Upper lobe of left lung (tissue), 6 donors: ENCODE data around the gene PSPN. TPM values are rescaled to one million over a fixed set of nuclear protein-coding genes. Genes with fewer than 3 reads are reported as not detected.
"Not testable (repeated sequence)": the region's sequence is repeated elsewhere in the genome, so short reads cannot be mapped to it uniquely, and the experiment has no call there.

Source experiments
- ATAC-seq, 2 donors: fragments of 200-7000 bp; cut with Tn5 transposase; one replicate each; pipeline ENCODE4 v1.9.1; 2022; ENCODE audit warnings: mild to moderate bottlenecking in 2 of 2, moderate library complexity in 2 of 2; ENCODE audit not compliant: low FRiP score in 2 of 2
- DNase-seq, 2 donors: peaks; one replicate each; pipeline ENCODE4 v3.0.0-alpha.2; 2019 to 2020
- H3K27ac ChIP-seq, 4 donors: fragments of 200-600 bp; sonication (generic); one replicate each; pipeline ENCODE4 v1.5.1; 2016 to 2019
- H3K27me3 ChIP-seq, 4 donors: fragments of 200-600 bp; sonication (generic); one replicate each; pipeline ENCODE4 v1.5.1; 2017 to 2019
- H3K36me3 ChIP-seq, 4 donors: fragments of 200-600 bp; sonication (generic); one replicate each; pipeline ENCODE4 v1.5.1; 2016 to 2019
- H3K4me1 ChIP-seq, 4 donors: fragments of 200-600 bp; sonication (generic); one replicate each; pipeline ENCODE4 v1.5.1; 2018 to 2019
- H3K4me3 ChIP-seq, 4 donors: fragments of 200-600 bp; sonication (generic); one replicate each; pipeline ENCODE4 v1.5.1; 2017 to 2019; ENCODE audit warnings: mild to moderate bottlenecking in 2 of 4, moderate library complexity in 1 of 4
- H3K9me3 ChIP-seq, 4 donors: fragments of 200-600 bp; sonication (generic); one replicate each; pipeline ENCODE4 v1.5.1; 2018 to 2019
- EP300 ChIP-seq, 4 donors: sonication (generic); formaldehyde crosslinking; IDR thresholded peaks; one replicate each; pipeline ENCODE4 v1.5.1; 2017; ENCODE audit warnings: antibody characterized with exemption in 4 of 4, control low read depth in 2 of 4
- POLR2A ChIP-seq, 4 donors: fragments of 450-650 bp; IDR thresholded peaks; one replicate each; pipeline ENCODE4 v1.5.1; 2016 to 2017; ENCODE audit warnings: antibody characterized with exemption in 4 of 4, mild to moderate bottlenecking in 2 of 4
- POLR2AphosphoS5 ChIP-seq, 2 donors: sonication (generic); formaldehyde crosslinking; IDR thresholded peaks; one replicate each; pipeline ENCODE4 v1.5.1; 2017; ENCODE audit warnings: antibody characterized with exemption in 2 of 2
- WGBS, 2 donors: methylation state at CpG; one replicate each; pipeline ENCODE4 v1.1.5; 2017 to 2018; 5-methylcytosine and 5-hydroxymethylcytosine counted together
- total RNA-seq, 6 donors: library from RNA; depleted of rRNA in 4 of 6; stranded (reverse); fragments of >200 nt in 4 of 6; gene quantifications; one replicate each; pipeline versions ENCODE4 v1.1.0 to v1.2.1, GENCODE V29; 2016 to 2021
- TF ChIP-seq, protein P1 (sequence below), 6 experiments: fragments of 450-650 bp in 4 of 6; fragments of 200-600 bp in 2 of 6; sonication (generic) in 2 of 6; IDR thresholded peaks; one replicate each; pipeline ENCODE4 v1.5.1; 2016 to 2019; ENCODE audit warnings: antibody characterized with exemption in 6 of 6
- donor health status: DM: no; HTN: no; CAD: no; lungs with moderate emphysema.
- donor health status: DM: no; HTN: yes; CAD: no; lungs with severe emphysema.

PSPN gene
- total RNA-seq, 6 donors from 2014 or later, result 1.00 to 2.6 (median 1.5) TPM

DNA sequence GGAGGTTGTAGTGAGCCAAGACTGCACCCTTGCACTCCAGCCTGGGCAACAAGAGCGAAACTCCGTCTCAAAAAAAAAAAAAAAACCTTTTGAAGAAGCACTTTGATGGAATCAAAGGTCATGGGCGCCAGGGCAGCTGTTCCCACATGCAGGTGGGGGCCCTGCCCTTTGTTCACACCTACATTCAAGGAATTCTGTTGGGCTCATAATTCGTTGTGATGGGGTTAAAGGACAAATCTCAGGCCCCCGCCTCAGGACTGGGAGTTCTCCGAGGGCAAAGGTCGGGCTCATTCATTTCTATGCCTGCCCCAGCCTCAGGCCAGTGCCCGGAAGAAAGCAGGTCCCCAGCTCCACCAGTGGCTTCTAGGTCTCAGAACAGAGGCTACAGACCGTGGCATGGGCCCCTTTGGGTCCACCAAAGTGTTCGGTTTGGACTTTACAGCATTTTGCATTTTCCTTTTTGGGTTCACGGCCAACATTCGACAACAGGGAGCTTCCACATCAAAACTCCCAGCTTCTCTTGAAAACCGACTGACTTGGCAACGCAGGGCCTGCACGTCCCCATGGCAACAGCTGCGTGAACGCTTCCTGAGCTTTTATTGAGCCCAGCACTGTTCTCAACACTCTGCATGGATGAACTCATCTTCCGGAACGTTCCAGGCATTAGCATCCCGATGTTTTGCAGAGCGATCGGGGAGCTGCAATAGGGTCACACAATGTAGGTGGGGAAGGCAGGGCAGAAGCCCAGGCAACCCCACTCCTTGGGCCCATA is 27.3 kb upstream of the PSPN start:
- no peaks in the 10 kb centered on the region for H3K4me1 ChIP-seq
- H3K27ac ChIP-seq, result no peak overlapping the region
- WGBS, 2 donors, result 71 to 75% methylated on average over 22 of the region's 22 CpGs
- H3K9me3 ChIP-seq, result no peaks in the 10 kb centered on the region
- no peak for DNase-seq
- ATAC-seq, result no peak
- H3K27me3 ChIP-seq, result no peaks in the 10 kb centered on the region
- no peak overlapping the region for H3K4me3 ChIP-seq
- no peak for TF ChIP-seq POLR2A (IDR thresholded peaks at IDR 0.05)
- TF ChIP-seq, protein P1, sequence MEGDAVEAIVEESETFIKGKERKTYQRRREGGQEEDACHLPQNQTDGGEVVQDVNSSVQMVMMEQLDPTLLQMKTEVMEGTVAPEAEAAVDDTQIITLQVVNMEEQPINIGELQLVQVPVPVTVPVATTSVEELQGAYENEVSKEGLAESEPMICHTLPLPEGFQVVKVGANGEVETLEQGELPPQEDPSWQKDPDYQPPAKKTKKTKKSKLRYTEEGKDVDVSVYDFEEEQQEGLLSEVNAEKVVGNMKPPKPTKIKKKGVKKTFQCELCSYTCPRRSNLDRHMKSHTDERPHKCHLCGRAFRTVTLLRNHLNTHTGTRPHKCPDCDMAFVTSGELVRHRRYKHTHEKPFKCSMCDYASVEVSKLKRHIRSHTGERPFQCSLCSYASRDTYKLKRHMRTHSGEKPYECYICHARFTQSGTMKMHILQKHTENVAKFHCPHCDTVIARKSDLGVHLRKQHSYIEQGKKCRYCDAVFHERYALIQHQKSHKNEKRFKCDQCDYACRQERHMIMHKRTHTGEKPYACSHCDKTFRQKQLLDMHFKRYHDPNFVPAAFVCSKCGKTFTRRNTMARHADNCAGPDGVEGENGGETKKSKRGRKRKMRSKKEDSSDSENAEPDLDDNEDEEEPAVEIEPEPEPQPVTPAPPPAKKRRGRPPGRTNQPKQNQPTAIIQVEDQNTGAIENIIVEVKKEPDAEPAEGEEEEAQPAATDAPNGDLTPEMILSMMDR (IDR thresholded peaks at IDR 0.05), result no peak
- H3K36me3 ChIP-seq, result no peaks in the 10 kb centered on the region

DNA sequence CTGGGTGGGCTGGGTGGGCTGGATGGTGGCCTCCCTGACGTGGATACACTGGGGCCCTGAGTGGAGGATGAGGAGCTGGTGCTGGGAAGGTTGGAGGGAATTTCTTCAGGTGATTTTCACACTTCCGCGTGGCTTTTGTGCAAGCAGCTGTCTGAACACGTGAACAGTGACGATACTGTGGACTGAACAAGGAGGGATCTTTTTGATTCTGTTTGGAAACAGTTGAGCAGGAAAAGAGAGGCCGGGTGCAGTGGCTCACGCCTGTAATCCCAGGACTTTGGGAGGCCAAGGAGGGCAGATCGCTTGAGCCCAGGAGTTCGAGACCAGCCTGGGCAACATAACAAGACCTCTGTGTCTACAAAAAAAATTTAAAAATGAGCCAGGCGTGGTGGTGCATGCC is 26.3 kb upstream of the PSPN start:
- WGBS, 2 donors, result 83 to 88% methylated on average over 10 of the region's 10 CpGs
- ATAC-seq (no peak), DNase-seq (no peak)

DNA sequence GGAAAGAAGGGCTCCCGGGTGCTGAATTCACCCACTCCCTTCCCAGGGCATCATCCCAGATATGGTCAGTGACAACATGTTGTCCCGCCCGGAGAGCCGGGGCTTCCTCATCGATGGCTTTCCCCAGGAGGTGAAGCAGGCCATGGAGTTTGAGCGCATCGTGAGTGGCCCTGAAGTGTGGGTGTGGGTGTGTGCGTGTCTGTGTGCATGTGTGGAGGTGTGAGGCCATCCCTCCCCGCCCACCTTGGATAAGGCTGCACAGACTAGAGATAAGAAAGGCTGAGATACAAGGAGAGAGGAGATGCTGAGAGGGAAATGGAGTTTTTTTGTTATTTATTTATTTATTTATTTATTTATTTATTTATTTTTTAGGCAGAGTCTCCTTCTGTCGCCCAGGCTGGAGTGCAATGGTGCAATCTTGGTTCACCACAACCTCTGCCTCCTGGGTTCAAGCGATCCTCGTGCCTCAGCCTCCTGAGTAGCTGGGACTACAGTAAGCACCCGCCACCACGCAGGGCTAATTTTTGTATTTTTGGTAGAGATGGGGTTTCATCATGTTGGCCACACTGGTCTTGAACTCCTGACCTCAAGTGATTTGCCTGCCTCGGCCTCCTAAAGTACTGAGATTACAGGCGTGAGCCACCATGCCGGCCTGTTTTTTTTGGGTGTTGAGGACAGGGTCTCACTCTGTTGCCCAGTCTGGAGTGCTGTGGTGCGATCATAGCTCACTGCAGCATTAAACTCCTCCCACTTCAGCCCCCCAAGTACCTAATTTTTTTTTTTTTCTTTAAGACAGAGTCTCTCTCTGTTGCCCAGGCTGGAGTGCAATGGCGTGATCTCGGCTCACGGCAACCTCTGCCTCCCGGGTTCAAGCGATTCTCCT is 24.6 kb upstream of the PSPN start:
- DNase-seq, H3K4me1 ChIP-seq, H3K36me3 ChIP-seq, H3K27ac ChIP-seq, ATAC-seq, H3K27me3 ChIP-seq, H3K4me3 ChIP-seq, H3K9me3 ChIP-seq: not testable (repeated sequence)
- 85 to 95% methylated on average over 23 of the region's 23 CpGs for WGBS, 2 donors

More for the DNA sequence above, 26.3 kb upstream of the PSPN start:
- Histone ChIP-seq H3K4me3 (no peak overlapping the region), H3K4me1 (no peaks in the 10 kb centered on the region), H3K27me3 (no peaks in the 10 kb centered on the region), H3K9me3 (no peaks in the 10 kb centered on the region), H3K27ac (no peak overlapping the region), H3K36me3 (no peaks in the 10 kb centered on the region)
- TF ChIP-seq POLR2A (IDR thresholded peaks at IDR 0.05) (no peak), EP300 (IDR thresholded peaks at IDR 0.05) (no peak), POLR2AphosphoS5 (IDR thresholded peaks at IDR 0.05) (no peak)
- TF ChIP-seq, protein P1 (IDR thresholded peaks at IDR 0.05), result no peak

DNA sequence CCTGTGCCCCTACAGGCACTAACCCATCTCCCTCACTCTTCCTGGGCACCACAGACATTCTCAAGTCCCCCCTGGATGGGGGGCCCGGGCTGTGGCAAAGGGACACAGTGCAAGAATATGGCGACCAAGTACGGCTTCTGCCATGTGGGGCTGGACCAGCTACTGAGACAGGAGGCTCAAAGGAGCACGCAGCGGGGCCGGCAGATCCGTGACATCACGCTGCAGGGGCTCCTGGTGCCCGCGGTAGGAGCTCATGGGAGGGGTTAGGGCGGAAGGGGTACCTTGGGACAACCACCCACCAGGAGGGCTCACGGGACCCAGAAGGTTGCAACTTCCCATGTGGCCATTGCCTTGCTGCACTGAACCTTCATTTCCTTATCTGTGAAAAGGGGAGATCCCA is 20.6 kb upstream of the PSPN start:
- TF ChIP-seq EP300 (IDR thresholded peaks at IDR 0.05), result no peak
- TF ChIP-seq POLR2AphosphoS5 (IDR thresholded peaks at IDR 0.05), result no peak
- TF ChIP-seq, protein P1 (IDR thresholded peaks at IDR 0.05), result no peak
- TF ChIP-seq POLR2A (IDR thresholded peaks at IDR 0.05), result no peak
- no peaks in the 10 kb centered on the region for H3K27me3 ChIP-seq
- H3K27ac ChIP-seq, result no peak overlapping the region
- peaks cover 0 to 4% (median 0%) of the 10 kb centered on the region in 4 donors for H3K36me3 ChIP-seq
- WGBS, 2 donors, result 92 to 95% methylated on average over 12 of the region's 12 CpGs
- DNase-seq (no peak), ATAC-seq (no peak)
- no peak overlapping the region for H3K4me3 ChIP-seq
- H3K4me1 ChIP-seq, result peaks cover 8 to 21% (median 11%) of the 10 kb centered on the region in 4 donors
- H3K9me3 ChIP-seq, result no peaks in the 10 kb centered on the region

DNA sequence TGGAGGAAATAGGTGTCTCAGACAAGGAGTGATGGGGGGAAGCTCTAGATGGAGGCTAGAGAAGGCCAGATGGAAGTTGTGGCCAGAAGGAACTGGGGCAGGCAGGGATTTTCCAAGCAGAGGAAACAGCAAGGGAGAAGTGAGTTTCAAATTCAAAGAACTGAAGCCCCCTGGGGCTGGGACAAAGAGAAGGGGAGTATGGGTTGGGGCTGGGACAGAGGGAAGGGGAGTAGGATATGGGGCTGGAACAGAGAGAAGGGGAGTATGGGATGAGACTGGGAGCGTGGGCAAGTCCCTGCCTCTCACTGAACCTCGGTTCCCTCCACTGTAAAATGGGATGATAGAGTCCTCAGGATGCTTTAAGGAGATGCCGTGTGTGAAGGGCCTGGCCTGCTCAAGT is 19.1 kb upstream of the PSPN start:
- Histone ChIP-seq H3K4me3 (no peak overlapping the region), H3K27me3 (no peaks in the 10 kb centered on the region), H3K27ac (no peak overlapping the region), H3K36me3 (peaks cover under 1 to 15% (median 6%) of the 10 kb centered on the region in 4 donors), H3K9me3 (no peaks in the 10 kb centered on the region), H3K4me1 (peaks cover 8 to 27% (median 11%) of the 10 kb centered on the region in 4 donors)
- ATAC-seq (no peak), DNase-seq (no peak)
- no peak for TF ChIP-seq POLR2AphosphoS5 (IDR thresholded peaks at IDR 0.05)
- no peak for TF ChIP-seq POLR2A (IDR thresholded peaks at IDR 0.05)
- TF ChIP-seq EP300 (IDR thresholded peaks at IDR 0.05), result no peak
- TF ChIP-seq, protein P1 (IDR thresholded peaks at IDR 0.05), result no peak
- 89 to 94% methylated on average over 3 of the region's 3 CpGs for WGBS, 2 donors
